Measurements from ENCODE around the gene TMEM184A.

The TMEM184A gene

DNA sequence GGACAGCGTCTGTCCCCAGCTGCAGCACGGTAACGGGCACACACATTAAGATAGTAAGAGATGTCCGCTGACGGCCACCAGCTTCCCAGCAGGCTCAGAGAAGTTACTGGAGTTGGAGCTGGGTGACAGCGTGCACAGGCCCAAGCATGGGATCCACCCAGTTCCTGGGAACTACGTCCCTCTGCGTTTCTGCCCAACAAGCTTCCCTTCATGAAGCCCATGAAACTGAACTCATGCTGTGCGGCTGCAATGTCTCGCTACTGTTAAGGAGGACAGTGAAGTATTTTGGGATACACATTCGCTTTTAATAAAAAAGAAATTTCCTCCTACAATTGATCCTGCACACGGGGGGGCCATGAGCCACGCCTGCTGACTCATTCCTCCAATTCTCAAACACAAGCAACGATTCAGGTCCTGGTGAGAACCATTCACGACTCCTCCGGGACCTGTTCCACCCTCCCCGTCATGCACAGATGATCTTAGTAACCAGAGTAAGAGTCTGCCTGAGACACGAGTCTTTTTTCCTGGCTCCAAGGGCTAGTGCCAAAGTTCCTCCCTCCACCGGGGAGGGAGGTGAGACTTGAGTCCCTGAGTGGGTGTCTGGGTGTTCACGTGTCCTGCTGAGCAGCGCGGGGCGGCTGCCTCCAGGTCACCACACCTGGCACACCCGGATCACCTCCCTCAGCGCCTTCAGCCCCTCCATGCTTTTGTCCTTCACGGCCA, 11.2 kb upstream of the TMEM184A start:
- no peak for DNase-seq

DNA sequence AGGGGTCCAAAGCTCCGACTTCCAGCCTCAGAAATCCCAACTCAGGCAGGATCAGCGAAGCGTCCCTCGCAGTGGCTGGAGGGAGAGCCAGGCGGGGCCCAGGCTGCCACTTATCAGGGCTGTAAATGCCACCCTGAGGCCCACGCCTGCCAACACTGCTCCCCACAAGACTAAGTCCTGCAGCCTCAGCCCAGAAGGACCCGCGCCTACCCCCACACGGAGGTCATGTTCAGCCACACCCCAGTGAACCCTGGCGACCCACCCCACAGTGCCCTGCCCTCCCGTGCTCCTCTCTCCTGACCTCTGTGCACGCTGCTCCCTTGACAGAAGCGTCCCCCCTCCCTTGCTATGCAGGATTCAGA, 10.7 kb upstream of the TMEM184A start:
- DNase-seq = no peak

DNA sequence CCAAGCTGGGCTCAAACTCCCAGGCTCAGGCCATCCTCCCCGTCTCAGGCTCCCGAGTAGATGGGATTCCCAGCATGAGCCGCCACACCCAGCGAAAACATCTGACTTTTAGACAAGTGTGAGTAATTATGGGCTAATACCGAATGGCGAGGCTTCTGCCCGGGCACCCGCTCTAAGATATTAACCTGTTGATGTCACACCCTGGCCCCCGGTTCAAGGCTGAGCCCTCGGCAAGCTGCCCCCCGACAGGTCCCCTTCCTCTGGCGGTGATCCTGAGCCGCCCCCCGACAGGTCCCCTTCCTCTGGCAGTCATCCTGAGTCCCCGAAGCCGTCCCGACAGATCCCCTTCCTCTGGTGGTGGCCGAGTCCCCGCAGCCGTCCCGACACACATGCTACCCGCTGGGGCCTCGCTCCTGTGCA, 8.6 kb upstream of the TMEM184A start:
- DNase-seq = no peak

DNA sequence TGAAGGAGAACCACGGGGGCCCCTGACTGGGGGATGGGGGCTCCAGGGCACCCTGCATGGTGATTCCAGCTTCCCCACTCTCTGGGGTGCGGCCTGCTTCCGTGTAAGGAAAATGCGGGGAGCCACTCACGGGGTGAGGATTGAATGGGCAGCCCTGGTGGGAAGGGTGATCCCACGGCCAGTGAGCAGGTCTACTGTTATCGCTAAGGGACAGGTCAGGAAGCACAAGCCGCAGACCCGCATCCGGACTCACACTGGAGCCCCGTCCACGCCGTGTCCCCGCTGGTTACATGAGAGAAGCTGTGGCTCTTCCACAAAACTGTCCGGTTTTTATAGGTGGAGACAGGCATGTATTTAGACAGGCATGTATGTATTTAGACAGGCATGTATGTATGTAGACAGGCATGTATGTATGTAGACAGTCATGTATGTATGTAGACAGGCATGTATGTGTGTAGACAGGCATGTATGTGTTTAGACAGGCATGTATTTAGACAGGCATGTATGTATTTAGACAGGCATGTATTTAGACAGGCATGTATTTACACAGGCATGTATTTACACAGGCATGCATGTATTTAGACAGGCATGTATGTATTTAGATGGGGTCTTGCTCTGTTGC, 8.1 kb upstream of the TMEM184A start:
- no peak for DNase-seq

DNA sequence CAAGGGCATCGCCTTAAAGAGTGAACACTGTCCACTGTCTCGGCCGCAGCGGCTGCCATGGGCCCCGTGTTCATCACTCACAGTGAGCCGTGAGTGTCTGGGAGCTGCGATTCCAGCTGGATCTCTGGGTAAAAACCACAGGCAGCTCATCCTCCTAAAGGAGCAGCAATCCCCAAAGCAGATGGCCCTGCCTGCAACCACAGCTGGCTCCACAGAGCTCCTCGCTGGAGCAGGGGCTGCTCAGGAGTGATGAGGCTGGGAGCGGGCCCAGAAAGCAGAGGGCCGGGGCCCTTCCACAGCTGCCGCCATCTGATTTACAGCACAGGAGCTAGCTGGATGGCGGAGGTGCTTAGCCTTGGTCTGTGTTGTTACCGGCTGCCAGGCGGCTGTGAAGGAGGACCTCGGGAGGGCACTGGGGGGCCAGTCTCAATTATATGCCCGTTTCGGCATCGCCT, 6.6 kb upstream of the TMEM184A start:
- no peak for DNase-seq

DNA sequence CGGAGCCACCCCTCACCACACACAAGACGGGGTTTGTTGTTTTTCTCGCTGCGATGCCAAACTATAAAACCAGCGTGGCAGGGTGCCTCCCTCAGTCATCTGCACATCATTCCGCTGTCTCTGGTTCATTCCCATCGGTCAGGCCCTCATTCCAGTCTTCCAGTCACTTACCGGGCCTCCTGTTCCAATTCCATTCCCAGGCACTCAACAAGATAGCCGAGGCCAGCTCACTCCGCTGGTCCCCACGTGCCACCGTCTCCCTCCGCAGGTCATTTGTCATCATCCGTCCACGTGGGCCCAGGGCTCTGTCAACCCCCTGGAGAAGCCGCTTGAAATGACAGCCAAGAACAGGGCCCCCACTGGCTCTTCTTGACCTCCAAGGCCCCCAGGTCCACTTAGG, 6.1 kb upstream of the TMEM184A start:
- DNase-seq = no peak

DNA sequence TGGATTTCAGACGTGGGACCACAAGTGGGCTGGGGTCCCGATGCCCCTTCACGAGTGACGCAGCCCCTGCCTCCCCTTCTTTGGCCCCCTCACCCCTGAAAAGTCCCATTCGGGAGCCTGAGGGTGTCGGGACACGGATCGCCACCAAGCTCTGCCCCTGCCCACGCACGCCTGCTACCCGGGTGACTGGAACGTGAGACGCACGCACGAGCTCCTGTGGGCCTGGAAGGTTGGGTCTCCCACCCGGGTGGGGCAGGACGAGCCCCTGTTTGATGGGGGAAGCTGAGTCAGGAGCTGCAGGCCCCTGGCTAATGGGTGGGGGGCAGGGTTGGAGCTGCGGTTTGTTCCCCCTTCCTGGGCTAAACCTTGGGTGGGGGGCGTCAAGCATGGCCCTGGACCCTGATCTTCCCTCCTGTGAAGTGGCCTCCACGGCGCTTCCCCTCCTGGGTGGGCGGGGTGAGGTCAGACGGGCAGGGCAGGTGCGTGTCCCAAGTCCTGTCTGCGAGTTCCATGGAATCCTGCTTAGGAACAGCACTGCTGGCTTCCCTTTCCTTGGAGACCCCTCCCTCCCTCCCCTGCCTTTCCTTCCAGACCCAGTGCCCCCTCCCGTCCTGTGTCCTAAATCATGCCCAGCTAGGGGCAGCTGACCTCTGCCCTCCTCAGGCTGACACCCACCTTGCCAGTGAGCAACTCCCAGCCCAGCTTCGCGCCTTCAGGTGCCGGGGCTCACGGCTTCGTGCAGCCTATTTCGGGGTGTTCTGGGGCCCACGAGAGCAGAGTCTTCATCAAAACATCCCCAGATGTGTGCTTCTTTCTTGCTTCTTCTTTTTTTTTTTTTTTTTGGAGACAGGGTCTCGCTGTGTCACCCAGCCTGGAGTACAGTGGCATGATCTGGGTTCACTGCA, 5.3 kb upstream of the TMEM184A start:
- no peak for DNase-seq

DNA sequence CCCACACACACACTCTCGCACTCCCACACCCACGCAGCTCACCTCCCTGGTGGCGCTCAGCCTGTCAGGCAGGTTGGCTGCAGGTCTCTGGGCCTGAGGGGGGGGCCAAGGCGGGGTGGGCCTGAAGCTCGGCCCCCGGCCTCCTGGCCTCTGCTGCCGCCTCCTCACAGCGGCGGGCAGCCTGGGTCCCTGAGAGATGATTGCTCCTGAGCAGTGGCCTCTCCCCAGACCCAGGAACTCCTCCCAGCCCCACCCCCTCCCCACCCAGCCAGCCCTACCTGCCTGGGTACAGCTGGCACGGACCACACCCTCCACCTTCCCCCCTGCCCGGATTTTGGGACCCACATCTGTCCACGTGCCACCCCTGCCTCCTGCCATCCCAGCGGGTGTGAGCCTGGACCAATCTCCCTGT, 4.6 kb upstream of the TMEM184A start:
- DNase-seq = no peak

DNA sequence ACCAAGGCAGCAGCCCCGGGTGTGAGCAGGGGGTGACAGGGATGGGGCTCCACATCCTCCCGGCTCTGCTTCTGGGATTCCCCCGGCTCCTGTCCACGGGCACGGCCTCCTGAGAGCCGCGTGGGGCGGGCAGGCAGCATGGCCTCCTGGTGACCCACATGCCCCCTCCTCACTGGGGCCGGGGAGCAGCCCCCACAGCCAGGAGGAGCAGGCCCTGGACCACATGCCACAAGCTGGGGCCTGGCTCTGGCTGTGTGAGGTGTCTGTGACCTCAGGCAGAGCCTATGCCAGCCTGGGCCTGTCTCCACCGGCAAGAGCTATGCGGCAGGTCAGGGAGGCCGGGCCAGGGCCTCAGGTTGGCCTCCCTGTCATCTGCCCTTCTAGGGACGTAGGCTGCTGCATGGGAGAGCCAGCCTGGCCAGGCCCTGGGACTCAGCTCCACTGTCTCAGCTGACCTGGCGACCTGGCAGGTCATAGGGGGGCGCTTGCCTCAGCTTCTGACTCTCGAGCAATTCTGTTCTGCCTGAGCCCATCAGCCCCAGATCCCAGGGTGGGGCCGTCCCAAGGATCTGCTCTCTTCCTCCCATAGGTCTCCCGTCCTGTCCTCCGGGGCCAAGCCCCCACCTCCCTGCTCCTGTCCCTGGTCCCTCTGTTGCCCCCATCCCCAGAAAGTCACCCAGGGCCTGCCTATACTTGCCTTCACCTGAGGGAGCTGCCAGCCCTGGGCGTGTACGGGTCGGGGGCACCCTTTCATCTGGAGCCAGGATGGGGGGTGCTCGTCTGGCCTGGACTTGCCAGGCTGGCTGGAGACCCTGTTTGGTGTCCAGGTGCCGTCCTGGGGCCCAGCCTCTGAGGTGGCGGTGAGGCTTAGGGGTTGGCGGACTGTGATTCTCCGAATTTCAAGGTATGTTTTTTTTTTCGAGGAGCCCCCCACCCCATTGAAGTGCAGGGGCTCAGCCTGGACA, 3.9 kb upstream of the TMEM184A start:
- no peak for DNase-seq

DNA sequence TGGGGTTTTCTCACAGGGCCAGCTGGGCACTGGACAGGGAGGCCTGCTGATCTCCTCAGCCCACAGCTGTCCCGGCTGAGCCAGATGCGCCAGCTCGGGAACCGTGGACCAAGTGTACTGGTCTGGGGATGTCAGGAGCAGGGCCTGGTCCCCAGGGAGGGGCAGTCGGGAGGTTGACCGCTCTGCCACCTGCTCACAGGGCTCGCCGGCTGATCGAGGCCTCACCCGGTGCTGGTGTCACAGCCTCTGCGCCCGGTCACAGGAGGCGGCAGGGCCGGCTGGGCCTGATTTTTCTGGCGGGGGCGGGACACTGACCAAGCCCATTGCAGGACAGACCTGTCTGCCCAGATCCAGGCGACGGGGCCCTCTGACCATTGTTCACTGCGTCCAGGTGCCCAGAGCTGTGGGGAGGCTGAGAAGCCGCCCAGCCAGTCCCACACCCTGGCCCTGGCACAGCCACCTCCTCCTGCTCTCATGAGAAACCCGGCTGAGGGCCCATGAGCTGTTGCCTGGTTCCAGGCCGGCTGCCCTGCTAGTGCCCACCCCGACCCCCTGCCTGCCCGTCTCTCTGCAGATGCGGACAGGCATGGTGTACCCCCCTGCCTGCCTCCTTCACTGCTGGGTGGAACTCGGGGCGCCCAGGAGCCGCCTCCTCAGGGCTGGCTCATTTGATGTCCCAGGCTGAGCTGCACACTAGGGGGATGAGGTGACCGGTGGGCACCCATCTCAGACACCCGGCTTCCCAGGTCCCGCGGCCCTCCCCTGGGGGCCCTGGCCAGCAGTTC, 3.0 kb upstream of the TMEM184A start:
- DNase-seq = no peak

DNA sequence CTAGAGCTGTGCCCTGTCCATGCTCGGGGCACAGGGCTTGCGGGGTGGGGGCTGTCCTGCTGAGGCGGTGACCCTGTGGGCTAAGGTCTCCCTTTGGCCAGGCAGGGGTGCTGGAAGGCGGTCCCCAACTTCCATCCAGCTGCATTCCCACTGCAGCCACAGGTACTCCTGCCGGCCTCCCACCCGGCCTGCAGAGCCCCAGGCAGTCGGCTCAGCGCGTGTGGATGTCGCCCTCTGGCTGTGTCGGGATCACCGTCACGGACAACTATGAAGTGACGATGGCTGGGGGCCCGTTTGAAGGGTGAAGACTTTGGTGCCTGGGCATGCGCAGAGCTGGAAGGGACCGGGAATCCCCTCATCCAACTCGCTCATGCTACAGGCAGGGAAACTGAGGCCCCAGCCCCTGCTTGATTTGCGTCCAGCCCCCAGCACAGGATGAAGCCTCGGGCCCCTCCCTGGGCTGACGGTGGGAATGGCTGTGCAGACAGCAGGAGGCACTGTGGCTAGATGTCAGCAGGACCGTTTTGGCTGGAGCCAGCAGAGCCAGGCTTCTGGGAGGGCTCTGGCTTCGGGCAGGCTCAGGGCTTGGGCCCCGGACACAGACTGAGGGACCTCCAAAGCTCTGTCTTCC, 2.3 kb upstream of the TMEM184A start:
- no peak for DNase-seq

DNA sequence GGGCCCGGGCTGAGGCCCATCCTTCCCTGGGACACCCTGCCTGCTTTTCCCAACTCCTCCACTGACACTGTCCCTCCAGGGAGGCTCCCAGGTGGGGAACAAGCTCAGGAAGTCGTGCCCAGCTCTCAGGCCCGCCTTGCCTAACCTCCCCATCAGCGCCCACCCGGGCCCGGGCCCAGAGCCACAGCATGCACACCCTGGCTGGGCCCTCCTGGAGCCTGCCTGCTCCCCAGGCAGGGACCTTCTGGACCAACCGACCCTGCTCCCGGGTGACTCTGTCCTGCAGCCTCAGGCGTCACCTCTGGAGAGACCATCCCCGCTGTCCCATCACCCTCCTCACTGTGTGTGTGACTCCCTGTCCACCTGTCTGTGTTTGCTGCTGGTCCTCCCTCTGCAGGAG, 1.8 kb upstream of the TMEM184A start:
- no peak for DNase-seq

DNA sequence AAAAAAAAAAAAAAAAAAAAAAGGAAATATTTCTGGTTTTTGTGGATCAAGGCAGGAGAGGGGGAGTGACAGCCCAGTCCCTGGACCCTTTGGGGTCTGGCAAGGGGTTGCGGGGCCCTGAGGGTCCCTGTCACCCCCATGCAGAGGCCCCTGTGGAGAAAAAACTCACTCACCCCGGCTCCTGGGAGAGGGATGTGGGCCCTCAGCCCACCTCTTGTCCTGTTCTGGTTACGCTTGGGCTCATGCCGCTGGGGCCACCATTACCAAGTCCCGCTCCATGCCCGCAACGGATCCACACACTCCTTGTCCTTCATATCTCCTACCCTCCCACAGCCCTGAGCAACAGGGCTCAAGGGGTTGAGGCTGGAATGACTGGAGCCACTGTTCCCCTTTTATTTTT, 1.0 kb upstream of the TMEM184A start:
- no peak for DNase-seq

DNA sequence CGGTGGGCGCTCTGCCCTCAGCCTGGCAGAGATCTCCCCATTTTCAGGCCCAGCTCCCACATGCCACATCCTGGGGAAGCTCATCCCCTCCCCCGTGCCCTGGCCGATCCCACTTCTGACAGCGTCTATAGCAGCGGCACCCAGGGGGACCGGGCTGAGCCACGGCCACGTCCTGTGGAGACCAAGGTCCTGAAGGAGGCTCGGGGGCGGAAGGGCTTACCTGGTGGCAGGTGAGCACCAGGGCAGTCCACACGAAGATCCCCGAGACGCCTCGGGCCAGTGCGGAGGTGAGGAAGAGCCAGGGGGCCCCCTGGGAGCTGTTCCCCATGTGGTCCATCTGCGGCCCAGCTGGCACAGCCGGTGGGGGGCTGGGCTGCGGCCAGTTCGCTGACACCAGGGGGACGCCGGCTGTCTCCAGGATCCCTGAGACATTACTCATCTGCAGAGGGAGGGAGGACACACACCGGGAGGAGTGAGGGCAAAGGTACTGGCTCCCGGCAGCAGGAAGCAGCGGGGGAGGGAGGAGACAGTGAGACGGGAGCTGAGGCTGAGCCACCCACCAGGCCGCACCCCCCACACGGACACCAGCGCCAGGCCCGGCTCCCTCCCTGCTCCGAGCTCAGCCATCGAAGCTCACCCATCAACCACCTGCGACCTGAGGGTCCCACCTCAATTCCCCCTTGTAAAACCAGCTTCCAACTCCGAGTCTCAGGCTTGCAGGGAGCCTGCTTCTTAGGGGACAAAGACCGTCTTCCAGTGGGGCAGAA, 776 bp downstream of the TMEM184A start:
- no peak for DNase-seq

DNA sequence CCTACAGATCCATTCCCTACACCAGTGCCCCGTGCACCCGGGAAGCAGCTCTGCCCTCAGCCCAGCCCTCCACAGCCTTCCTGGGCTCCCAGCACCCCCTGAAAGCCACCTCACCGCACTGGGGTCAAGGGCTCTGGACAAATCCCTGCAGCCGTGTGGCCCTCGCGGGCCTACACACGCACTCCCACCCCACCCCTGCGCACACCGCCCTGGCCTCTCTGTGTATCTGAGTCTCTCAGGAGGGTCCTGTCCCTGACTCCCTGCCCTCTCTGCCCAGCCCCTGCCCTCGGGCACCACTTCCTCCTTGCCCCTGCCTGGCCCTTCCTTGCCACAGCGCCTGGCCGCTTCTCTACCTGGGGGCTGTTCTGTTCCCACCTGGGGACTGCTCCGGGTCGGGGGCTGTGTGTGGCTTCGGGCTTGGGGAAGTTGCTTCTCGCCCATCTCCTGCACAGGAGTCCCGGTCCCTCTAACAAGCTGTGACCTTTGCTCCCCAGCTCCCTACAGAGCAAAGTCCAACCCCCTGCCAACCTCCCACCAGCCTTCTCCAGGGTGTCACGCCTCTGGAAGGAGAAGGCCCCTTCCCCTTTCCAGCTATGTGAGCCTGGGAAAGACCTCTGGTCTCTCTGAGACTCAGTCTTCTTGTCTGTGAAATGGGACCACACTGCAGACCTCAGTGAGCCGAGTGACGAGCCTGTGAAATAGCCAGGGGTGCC, 1.5 kb downstream of the TMEM184A start:
- no peak for DNase-seq

DNA sequence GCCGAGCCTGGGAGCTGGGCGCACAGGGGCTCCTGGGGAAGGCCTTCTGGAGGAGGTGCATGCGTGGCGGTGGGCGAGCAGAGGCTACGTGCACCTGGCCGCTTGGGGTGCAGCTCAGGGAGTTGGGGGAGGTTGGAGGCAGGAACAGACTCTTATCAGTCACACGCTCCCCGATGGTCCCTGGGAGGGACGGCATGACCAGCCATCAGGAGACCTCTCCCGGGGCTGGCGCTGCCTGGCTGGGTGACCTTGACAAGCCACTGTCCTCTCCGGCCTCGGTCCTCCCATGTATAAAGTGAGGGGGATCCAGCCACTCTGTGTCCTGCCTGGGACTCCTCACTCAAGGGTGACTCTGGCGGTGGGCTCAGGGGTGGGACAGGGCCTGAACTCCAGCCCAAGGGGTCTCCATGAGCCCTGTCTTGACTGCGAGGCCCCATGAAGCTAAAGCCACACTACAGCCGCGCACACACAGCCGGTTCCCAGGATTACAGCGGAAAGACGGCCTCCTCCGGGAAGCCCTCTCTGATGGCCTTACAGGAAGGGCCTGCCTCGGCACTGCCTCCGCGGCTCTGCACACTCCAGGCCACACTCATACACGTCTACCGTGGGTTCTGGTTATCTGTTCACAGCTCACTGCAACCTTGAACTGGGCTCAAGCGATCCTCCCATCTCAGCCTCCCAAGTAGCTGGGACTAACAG, 2.3 kb downstream of the TMEM184A start:
- no peak for DNase-seq

DNA sequence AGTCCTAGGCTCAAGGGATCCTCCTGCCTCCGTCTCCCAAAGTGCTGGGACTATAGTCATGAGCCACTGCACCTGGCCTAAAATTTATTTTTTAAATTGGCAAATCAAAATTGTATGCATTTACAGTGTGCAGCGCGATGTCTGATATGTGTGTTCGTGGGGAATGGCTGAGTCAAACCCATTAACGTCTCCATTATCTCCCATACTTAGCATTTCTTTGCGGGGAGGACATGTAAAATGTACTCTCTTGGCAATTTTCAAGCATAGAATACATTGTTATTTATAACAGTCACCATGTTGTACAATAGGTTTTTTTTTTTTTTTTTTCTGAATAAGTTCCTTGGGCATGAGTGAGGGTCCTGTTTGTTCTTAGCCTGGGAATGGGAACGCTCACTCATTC, 3.8 kb downstream of the TMEM184A start:
- DNase-seq = no peak

DNA sequence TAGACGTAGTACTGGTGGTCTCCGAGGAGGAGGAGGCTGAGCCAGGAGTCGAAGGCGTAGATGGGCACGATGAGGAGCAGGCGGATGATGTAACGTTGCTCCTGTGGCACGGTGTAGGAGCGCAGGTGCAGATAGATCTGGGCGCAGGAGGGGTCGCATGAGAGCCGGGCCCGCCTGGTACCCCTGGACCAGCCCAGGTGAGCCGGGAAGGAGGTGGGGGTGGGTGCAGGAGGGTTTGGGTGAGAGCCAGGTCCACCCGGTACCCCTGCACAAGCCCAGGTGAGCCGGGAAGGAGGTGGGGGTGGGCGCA, 5.2 kb downstream of the TMEM184A start:
- no peak for DNase-seq
